GM06990 (cell line): ENCODE results near the gene PTMA.

Source experiments
- DNase-seq: peaks from one replicate; pipeline ENCODE4 v3.0.0-alpha.2; 2011; ENCODE audit not compliant: insufficient read length; ENCODE audit errors: extremely low read depth
- H3K27me3 ChIP-seq: replicated peaks from 2 replicates; pipeline ENCODE4 v1.6.0; 2011; ENCODE audit warnings: low read length; ENCODE audit not compliant: control insufficient read depth, insufficient read depth
- H3K36me3 ChIP-seq: 2 replicates; pipeline ENCODE4 v1.5.1; 2011; ENCODE audit warnings: low read length; ENCODE audit not compliant: control insufficient read depth, insufficient read depth
- H3K4me3 ChIP-seq: replicated peaks from 2 replicates; pipeline ENCODE4 v1.5.1; 2011; ENCODE audit warnings: low read depth, mild to moderate bottlenecking, control low read depth, low read length
- TF ChIP-seq, protein P1 (sequence below): IDR thresholded peaks from 2 replicates; pipeline ENCODE4 v1.5.1; 2011; ENCODE audit warnings: low read length, control low read depth, mild to moderate bottlenecking, inconsistent platforms; ENCODE audit not compliant: insufficient read depth, poor library complexity, severe bottlenecking

The PTMA gene

DNA sequence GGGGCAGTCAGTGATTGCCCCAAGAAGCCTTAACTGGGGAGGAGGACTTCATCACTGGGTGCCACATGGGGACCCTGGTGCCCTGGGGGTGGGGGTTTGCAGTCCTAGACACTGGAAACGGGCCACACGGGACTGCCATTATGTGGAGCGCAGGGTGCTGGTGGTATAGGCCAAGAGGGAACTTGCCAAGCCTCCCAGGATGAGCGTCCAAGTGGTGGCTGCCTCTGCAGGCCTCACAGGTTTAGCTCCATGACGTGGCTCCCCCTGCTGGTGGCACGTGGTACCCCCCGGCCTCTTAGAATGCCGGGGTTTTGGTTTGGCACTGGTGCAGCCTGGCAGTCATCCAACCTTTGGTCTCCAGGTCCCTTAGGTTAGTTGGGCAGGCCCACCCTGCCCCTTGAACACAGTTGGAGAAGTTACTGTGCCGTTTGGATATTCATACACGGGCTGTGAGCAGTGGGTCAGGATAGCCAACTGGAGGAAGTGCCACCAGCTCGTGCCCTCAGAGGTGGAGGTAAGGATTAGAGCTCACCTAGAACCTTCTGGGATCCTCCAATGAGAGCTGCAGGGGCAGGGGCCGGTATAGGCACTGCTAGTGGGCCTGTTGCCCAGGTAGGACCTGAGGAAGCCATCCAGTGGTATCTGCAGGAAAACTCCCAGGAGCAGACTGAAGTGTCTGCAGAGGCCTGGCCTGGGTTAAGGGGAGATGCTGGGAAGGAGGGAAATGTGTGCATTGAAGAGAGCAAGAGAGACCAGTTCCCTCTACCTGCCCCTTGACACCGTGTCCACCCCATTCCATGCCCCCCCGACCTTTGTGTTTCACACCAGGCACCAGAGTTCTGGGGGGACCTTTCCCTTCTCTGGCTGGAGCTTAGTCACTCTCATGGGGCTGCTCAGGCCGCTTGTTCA is 5.7 kb downstream of the PTMA start:
- Histone ChIP-seq H3K4me3 (no peak overlapping the region), H3K27me3 (no peaks in the 10 kb centered on the region), H3K36me3 (peaks cover 14% of the 10 kb centered on the region)
- TF ChIP-seq, protein P1, sequence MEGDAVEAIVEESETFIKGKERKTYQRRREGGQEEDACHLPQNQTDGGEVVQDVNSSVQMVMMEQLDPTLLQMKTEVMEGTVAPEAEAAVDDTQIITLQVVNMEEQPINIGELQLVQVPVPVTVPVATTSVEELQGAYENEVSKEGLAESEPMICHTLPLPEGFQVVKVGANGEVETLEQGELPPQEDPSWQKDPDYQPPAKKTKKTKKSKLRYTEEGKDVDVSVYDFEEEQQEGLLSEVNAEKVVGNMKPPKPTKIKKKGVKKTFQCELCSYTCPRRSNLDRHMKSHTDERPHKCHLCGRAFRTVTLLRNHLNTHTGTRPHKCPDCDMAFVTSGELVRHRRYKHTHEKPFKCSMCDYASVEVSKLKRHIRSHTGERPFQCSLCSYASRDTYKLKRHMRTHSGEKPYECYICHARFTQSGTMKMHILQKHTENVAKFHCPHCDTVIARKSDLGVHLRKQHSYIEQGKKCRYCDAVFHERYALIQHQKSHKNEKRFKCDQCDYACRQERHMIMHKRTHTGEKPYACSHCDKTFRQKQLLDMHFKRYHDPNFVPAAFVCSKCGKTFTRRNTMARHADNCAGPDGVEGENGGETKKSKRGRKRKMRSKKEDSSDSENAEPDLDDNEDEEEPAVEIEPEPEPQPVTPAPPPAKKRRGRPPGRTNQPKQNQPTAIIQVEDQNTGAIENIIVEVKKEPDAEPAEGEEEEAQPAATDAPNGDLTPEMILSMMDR: peak; percentile 93
- peak; percentile 82 for DNase-seq

DNA sequence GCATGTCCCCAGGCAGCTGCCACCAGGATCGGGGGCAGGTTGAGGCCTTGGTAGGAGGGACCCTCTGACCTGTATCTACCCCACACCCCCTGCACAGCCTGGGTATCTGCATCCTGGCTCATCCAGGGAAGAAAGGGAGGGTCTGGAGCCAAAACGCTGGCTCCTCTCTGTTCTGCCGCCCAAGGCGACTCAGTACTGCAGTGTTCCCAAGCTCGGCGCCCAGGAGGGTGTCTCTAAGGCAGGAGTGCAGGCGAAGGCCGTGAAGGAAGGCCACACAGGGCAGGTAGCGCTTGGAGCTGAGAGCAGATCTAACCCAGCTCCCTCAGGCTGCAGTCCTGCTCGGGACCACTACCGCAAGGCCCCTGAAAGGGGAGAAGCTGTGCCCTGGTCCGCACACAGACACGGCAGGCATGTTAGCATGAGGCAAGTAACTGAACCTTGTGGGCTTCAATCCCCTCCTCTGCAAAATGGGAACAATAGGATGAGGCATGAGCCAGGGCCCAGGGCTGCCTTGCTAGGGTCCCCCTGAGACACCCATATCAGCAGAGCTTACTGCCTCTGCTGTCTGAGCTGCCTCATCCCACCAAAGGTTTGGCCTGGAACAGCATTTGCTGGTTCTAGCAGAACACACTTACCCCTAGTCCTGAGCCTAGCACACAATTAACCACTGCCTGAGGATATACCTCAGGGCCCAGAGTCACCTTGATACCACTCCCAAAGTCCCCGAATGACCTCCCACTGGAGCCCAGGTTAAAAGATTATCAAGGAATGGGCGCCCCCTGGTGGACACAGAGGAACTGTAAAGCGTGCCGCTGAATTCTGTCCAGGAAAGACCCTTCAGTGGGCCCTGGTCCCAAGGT is 6.5 kb downstream of the PTMA start:
- Histone ChIP-seq H3K27me3 (no peaks in the 10 kb centered on the region), H3K4me3 (no peak overlapping the region), H3K36me3 (peaks cover 14% of the 10 kb centered on the region)
- DNase-seq: peak; percentile 66
- TF ChIP-seq, protein P1: peak; percentile 78

DNA sequence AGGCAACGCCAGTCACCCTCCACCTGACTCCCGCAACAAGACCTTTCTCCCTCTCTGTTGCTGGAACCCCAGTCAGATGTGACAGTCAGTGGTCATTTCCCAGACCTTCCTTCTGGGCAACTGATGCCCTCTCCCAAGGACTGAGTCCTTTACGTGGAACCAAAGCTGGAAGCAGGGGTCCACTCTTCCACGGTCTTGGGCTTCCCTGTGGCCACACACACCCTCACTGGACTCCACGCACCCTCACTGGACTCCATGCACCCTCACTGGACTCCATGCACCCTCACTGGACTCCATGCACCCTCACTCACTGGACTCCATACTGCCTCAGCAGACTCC is 7.1 kb downstream of the PTMA start:
- DNase-seq: no peak
- H3K36me3 ChIP-seq: peaks cover 14% of the 10 kb centered on the region
- TF ChIP-seq, protein P1: no peak
- no peak overlapping the region for H3K4me3 ChIP-seq
- no peaks in the 10 kb centered on the region for H3K27me3 ChIP-seq

DNA sequence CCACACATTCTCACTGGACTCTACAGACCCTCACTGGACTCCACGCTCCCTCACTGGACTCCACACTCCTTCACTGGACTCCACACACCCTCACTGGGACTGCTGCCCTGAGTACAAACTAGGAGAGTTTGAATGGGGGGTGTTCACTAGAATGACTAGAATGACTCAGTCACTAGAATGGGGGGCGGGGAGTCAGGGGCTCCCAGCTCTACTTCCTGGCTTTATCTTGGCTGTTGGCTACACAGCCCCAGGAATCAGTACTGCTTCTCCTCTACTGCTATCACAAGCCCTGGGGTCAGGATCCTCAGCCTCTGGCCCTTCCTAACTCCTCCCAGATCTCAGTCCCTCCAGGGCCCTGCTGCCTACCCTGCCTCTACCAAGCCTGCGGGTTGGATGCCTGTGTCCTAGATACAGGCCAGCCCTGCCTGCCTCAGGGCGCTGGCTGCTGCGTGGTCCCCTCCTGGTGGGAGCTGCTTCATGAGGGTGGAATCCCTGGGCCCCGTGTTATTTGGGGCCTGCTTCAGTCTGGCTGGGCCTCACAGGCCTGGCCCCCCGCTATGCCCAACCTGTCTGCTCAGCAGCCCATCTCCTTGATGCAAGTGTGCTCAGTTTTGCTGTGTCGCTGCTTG is 7.8 kb downstream of the PTMA start:
- H3K36me3 ChIP-seq: peaks cover 14% of the 10 kb centered on the region
- no peak overlapping the region for H3K4me3 ChIP-seq
- TF ChIP-seq, protein P1: no peak
- no peaks in the 10 kb centered on the region for H3K27me3 ChIP-seq
- peak; percentile 34 for DNase-seq

DNA sequence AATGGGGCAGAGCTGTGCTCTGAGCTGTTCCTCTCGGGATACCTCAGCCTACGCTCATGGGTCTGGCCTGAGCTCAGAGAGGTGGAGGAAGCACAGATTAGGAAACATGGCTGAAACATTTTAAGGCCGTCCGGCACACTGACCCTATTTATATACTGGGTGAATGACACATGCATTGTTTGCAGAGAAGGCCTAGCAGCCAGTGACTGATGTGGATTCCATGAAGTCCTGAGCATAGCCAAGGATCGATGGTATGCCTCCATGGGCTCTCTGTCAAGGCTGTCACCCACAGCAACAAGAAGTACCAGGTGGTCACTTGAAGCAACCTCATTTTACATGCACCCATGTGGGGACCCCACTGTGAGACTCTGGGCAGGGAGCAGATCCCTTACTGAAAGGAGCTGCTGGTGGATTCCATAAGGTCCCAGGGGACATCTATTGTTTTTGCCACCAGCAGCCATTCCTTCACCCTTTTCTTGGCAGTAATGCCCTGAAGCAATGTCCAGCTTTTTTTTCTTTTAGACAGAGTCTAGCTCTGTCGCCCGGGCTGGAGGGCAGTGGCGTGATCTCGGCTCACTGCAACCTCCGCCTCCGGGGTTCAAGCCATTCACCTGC is 8.4 kb downstream of the PTMA start:
- DNase-seq: peak; percentile 36
- TF ChIP-seq, protein P1: no peak
- Histone ChIP-seq H3K36me3 (peaks cover 12% of the 10 kb centered on the region), H3K27me3 (no peaks in the 10 kb centered on the region), H3K4me3 (no peak overlapping the region)
